HL-60/S4 (cell line): ENCODE measurements around the gene C10orf143.
"Not testable (repeated sequence)": the region's sequence is repeated elsewhere in the genome, so short reads cannot be mapped to it uniquely, and the experiment has no call there.

Experiments used
- in situ Hi-C: fragments of 300-500 bp; cut with MboI; formaldehyde crosslinking; loops from 2 replicates; pipeline ENCODE4 v1.14.3; 2022; ENCODE audit warnings: low sequenced_read_pairs

Gene C10orf143

DNA sequence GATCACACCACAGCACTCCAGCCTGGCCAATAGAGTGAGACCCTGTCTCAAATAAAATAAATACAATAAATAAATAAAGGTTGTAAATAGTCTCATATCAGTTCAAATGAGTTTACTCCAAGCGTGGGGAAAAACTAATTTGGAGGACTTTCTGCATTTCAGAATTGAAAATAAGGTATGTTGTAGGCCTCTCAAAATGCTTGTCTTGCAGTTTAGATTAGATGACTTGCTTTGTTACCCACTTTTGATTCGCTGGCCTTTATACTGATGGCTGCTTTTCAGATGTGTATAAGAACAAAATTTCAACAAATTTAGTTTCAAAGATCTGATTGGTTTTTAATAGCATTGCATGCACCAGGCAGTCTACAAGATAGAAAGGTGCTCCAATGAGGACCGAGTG is 2.2 kb upstream of the C10orf143 start:
- in situ Hi-C loops, result no loop called here

DNA sequence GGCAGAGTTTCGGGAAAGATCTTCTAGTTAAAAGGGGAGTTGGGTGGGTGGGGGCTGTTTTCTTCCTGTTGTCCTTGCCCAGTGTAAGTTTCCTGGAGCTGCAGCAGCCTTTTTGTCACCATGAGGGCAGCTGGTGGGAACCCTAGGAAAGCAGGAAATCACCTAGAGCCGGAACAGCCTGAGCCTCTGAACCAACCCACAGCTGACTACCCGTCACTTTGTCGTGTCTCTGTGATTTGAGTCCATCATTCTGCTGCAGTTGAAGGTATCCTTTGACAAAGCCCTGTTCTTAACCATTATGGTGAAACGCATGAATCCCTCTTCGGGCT is 1.2 kb upstream of the C10orf143 start:
- in situ Hi-C loops, result no loop called here

- in situ Hi-C loops, result no loop called here
Observed at GRCh38 chr10:130111113-130111851, 652 bp upstream of the C10orf143 start.

DNA sequence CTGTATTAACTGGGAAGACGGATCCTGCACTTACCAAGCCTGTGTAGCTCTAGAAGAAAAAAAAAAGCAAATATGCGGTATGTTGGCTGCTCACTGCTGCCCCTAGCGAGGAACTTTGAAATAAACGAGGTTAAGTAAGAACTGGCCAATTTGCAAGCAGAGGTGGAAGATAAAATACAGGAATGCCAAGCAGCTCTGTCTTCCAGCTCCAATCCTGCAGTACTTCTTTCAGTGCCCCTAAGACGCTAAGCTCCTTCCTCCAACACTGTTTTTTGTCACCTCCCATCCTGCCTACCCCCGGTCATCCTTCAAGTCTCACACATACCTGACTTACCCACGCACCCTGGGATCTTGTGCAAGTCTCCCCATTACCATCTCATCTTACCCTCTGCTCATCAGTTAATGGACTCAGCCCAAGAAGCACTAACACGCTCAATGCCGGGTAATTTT is 809 bp downstream of the C10orf143 start:
- in situ Hi-C loops, result no loop called here

GRCh38 chr10:130108934-130109604 is 1.6 kb downstream of the C10orf143 start:
- in situ Hi-C loops, result no loop called here

- in situ Hi-C loops, result not testable (repeated sequence)
Observed at GRCh38 chr10:130108146-130108545, 2.5 kb downstream of the C10orf143 start.

DNA sequence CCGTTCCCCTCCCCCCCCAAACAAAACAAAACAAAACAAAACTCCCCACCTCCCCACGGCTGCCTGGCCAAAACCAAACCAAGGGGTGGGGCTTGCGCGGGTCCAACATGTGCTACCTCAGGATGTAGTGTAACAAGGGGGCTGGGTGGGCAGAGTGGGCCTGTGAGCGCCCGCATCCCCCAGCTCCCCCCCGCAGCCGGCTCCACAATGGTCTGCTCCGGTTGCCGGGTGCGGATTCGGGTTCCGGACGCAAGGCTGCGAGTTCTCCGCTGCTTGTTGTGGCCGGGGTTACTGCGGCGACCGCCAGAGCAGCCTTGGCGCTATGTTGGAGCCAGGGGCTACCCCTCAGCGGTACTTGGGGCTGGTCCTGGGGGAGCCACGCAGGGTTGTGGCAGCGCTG is 4.9 kb downstream of the C10orf143 start:
- in situ Hi-C loops, result no loop called here

- in situ Hi-C loops, result no loop called here
Observed at GRCh38 chr10:130099344-130099743, 11.3 kb downstream of the C10orf143 start.

DNA sequence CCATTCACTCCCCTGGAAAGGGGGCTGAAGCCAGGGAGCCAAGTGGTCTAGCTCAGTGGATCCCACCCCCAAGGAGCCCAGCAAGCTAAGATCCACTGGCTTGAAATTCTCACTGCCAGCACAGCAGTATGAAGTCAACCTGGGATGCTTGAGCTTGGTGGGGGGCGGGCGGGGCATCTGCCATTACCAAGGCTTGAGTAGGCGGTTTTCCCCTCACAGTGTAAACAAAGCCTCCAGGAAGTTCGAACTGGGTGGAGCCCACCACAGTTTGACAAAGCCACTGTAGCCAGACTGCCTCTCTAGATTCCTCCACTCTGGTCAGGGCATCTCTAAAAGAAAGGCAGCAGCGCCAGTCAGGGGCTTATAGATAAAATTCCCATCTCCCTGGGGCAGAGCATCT is 20.1 kb downstream of the C10orf143 start:
- in situ Hi-C loops, result not testable (repeated sequence)

GRCh38 chr10:130080461-130080814 is 30.2 kb downstream of the C10orf143 start:
- in situ Hi-C loops, result no loop called here

GRCh38 chr10:130079614-130080460 is 30.8 kb downstream of the C10orf143 start:
- in situ Hi-C loops, result no loop called here

DNA sequence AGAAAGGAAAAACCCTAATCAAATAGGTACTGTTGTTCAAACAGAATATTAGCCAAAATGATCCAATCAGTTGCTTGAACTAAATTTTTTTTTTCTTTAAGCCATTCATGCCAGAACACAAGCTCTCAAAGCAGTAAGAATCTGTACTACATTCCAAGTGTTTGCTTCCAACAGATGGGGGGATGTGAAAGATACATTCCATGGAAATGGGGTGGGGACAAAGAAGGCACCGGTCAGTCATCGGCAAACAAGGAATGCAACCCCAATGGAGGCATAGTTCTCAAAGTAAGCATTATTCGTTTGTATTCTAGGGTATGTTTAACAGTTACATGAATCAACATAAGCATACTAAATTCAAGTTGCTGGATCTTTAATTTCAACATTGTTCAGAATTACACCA is 32.5 kb downstream of the C10orf143 start:
- in situ Hi-C loops, result no loop called here

GRCh38 chr10:130076681-130077080 is 33.9 kb downstream of the C10orf143 start:
- in situ Hi-C loops, result no loop called here

DNA sequence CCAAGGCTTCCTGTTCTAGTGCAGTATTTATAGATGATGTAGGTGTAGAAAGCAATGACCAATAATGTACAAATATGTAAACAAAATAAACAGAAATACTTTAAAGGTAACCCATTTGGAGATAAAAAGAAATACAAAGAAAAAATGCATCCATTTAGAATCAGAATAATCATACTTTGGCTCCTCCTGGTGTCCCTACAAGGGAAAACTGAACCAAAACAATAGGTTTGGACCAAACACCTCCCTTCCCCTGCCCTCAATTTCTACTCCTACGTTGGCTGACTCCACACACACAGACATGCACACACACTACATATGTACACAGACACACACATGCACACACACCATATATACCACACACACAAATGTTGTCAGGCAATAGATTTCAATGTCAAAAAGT is 36.0 kb downstream of the C10orf143 start:
- in situ Hi-C loops, result no loop called here

- in situ Hi-C loops, result no loop called here
Observed at GRCh38 chr10:130073912-130074311, 36.7 kb downstream of the C10orf143 start.

DNA sequence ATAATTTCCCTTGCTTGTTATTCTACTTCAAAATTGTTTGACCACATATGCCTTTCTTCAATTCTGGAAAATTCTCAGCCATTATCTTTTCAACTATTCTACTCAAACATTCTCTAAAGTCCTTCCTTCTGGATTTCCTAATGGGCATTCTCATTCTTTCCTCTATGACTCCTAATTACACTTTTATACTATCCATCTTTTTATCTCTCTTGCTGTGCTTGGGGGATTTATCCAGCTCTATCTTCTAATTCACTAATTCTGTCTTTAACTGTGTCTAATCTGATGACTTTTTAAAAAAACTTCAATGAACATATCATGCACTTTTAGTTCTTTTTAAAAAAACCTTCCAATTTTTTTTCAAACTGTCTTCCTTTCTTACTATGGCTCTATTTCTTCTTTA is 38.4 kb downstream of the C10orf143 start:
- in situ Hi-C loops, result no loop called here

DNA sequence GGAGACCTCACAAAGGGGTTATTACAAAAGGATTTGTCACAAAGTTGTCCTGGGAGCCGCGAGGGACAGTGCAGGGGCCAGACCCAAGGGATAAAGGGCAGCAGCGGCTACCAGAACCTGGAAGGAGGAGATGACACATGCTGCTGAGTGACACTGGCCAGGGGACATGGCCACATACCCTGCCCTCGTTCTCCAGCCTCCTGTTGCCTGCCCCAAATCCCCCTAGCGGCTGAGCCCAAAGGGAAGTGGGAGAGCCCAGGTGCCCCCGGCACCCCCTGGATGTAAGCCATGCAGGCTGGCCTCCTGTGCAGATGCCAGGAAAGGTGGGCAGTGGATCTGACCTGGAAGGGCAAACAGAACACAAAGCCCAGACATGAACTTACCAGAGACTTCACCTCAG is 42.7 kb downstream of the C10orf143 start:
- in situ Hi-C loops, result no loop called here

GRCh38 chr10:130066743-130067142 is 43.9 kb downstream of the C10orf143 start:
- in situ Hi-C loops, result no loop called here

DNA sequence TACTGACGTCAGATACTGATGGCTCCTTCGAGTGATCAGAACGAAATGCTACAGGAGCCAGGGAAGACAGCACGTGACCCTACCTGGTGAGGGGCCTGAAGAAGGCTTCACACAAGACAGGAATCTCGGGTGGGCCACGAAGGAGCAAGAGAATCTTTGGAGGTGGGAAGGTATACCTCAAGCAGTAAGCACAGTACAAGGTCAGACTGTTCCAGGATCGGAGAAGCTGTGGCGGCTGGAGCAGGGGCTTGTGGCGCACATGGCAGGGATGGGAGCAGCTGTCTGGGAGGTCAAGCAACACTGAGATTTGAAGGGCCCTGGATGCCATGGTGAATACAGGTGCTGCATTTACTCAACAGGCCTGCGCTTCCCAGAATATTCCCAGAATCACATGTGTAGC is 45.4 kb downstream of the C10orf143 start:
- in situ Hi-C loops, result no loop called here

- in situ Hi-C loops, result no loop called here
Observed at GRCh38 chr10:130064783-130065182, 45.8 kb downstream of the C10orf143 start.

- in situ Hi-C loops, result no loop called here
Observed at GRCh38 chr10:130062976-130063375, 47.7 kb downstream of the C10orf143 start.

GRCh38 chr10:130062201-130062600 is 48.4 kb downstream of the C10orf143 start:
- in situ Hi-C loops, result no loop called here
